SK-N-SH treated with all-trans-retinoic acid at 6 μM for 48 hours (cell line): ENCODE data around the gene SH3TC1.

Experiments used
- ATAC-seq: fragments of 200-7000 bp; cut with Tn5 transposase; 3 replicates; pipeline ENCODE4 v1.9.1; 2020; ENCODE audit warnings: mild to moderate bottlenecking, moderate library complexity
- BACH2 ChIP-seq: fragments of 250-450 bp; sonication (Bioruptor Pico); IDR thresholded peaks from 2 replicates; pipeline ENCODE4 v1.9.0; 2021; ENCODE audit warnings: mild to moderate bottlenecking, borderline replicate concordance
- CREB5 ChIP-seq: fragments of 250-450 bp; sonication (Bioruptor Pico); IDR thresholded peaks from 2 replicates; pipeline ENCODE4 v1.5.1; 2020; ENCODE audit warnings: low read depth, mild to moderate bottlenecking, moderate library complexity
- CSDC2 ChIP-seq: fragments of 250-450 bp; sonication (Bioruptor Pico); IDR thresholded peaks from 2 replicates; pipeline ENCODE4 v1.5.0; 2020; ENCODE audit warnings: mild to moderate bottlenecking, moderate library complexity
- CSRNP3 ChIP-seq: fragments of 250-450 bp; sonication (Bioruptor Pico); IDR thresholded peaks from 2 replicates; pipeline ENCODE4 v1.5.1; 2021; ENCODE audit warnings: mild to moderate bottlenecking, moderate library complexity
- ESRRG ChIP-seq: fragments of 250-450 bp; sonication (Bioruptor Pico); IDR thresholded peaks from 2 replicates; pipeline ENCODE4 v1.6.1; 2021; ENCODE audit warnings: mild to moderate bottlenecking
- ISL1 ChIP-seq: fragments of 250-450 bp; sonication (Bioruptor Pico); IDR thresholded peaks from 2 replicates; pipeline ENCODE4 v2.1.2; 2022; ENCODE audit warnings: mild to moderate bottlenecking, moderate library complexity
- OSR1 ChIP-seq: fragments of 250-450 bp; sonication (Bioruptor Pico); IDR thresholded peaks from 2 replicates; pipeline ENCODE4 v1.8.0; 2022; ENCODE audit warnings: moderate library complexity, mild to moderate bottlenecking, inconsistent platforms
- POU6F1 ChIP-seq: fragments of 250-450 bp; sonication (Bioruptor Pico); IDR thresholded peaks from 2 replicates; pipeline ENCODE4 v1.8.0; 2021; ENCODE audit warnings: low read depth, mild to moderate bottlenecking, moderate library complexity, borderline replicate concordance
- PPARA ChIP-seq: fragments of 250-450 bp; sonication (Bioruptor Pico); IDR thresholded peaks from 2 replicates; pipeline ENCODE4 v1.5.0; 2020; ENCODE audit warnings: mild to moderate bottlenecking, borderline replicate concordance
- RARB ChIP-seq: fragments of 250-450 bp; sonication (Bioruptor Pico); IDR thresholded peaks from 2 replicates; pipeline ENCODE4 v1.8.0; 2021; ENCODE audit warnings: mild to moderate bottlenecking, moderate library complexity
- SNAI2 ChIP-seq: fragments of 250-450 bp; sonication (Bioruptor Pico); IDR thresholded peaks from 2 replicates; pipeline ENCODE4 v1.5.0; 2020; ENCODE audit warnings: mild to moderate bottlenecking, moderate library complexity
- TCF4 ChIP-seq: fragments of 250-450 bp; sonication (Bioruptor Pico); IDR thresholded peaks from 2 replicates; pipeline ENCODE4 v1.8.0; 2021; ENCODE audit warnings: mild to moderate bottlenecking, moderate library complexity, borderline replicate concordance
- TOX ChIP-seq: fragments of 250-450 bp; sonication (Bioruptor Pico); IDR thresholded peaks from 2 replicates; pipeline ENCODE4 v1.8.0; 2021; ENCODE audit warnings: mild to moderate bottlenecking, moderate library complexity, borderline replicate concordance
- TSHZ2 ChIP-seq: fragments of 250-450 bp; sonication (Bioruptor Pico); IDR thresholded peaks from 2 replicates; pipeline ENCODE4 v1.5.0; 2020; ENCODE audit warnings: mild to moderate bottlenecking, moderate library complexity
- ZC3H10 ChIP-seq: fragments of 250-450 bp; sonication (Bioruptor Pico); IDR thresholded peaks from 2 replicates; pipeline ENCODE4 v1.5.1; 2021; ENCODE audit warnings: mild to moderate bottlenecking, moderate library complexity
- ZFP30 ChIP-seq: fragments of 450-650 bp; formaldehyde crosslinking; IDR thresholded peaks from 2 replicates; pipeline ENCODE4 v1.5.0; 2022; ENCODE audit warnings: mild to moderate bottlenecking, moderate library complexity
- ZNF565 ChIP-seq: fragments of 450-650 bp; formaldehyde crosslinking; conservative IDR thresholded peaks from 2 replicates; pipeline ENCODE4 v1.5.0; 2020; ENCODE audit warnings: low read depth, mild to moderate bottlenecking, moderate library complexity
- ZNF70 ChIP-seq: fragments of 450-650 bp; formaldehyde crosslinking; IDR thresholded peaks from 2 replicates; pipeline ENCODE4 v1.5.0; 2020; ENCODE audit warnings: mild to moderate bottlenecking, moderate library complexity
- ZNF8 ChIP-seq: fragments of 450-650 bp; formaldehyde crosslinking; IDR thresholded peaks from 2 replicates; pipeline ENCODE4 v1.5.0; 2020; ENCODE audit warnings: mild to moderate bottlenecking, moderate library complexity

SH3TC1 gene

GRCh38 chr4:8286719-8287342 lies 87.7 kb downstream of the SH3TC1 start:
- ATAC-seq = no peak

GRCh38 chr4:8287343-8288280 lies 88.5 kb downstream of the SH3TC1 start:
- no peak for TF ChIP-seq ZNF565 (CRISPR knock-in tag)
- no peak for TF ChIP-seq TOX (CRISPR knock-in tag)
- TF ChIP-seq ISL1 (CRISPR knock-in tag) = no peak
- no peak for TF ChIP-seq POU6F1 (CRISPR knock-in tag)
- TF ChIP-seq PPARA = no peak
- TF ChIP-seq RARB (CRISPR knock-in tag) = no peak
- no peak for TF ChIP-seq ZNF8 (CRISPR knock-in tag)
- no peak for ATAC-seq

More at GRCh38 chr4:8286719-8287342, 87.7 kb downstream of the SH3TC1 start:
- TF ChIP-seq ESRRG (CRISPR knock-in tag) (no peak), CSRNP3 (no peak), ZNF565 (CRISPR knock-in tag) (no peak), ZFP30 (no peak), OSR1 (CRISPR knock-in tag) (no peak), ZC3H10 (CRISPR knock-in tag) (no peak), POU6F1 (CRISPR knock-in tag) (no peak), ZNF70 (CRISPR knock-in tag) (no peak)

- ATAC-seq = no peak
- no peak for TF ChIP-seq SNAI2 (CRISPR knock-in tag)
- no peak for TF ChIP-seq ZC3H10 (CRISPR knock-in tag)
- TF ChIP-seq CSRNP3 = no peak
- no peak for TF ChIP-seq CSDC2 (CRISPR knock-in tag)
- no peak for TF ChIP-seq BACH2
- TF ChIP-seq ZNF8 (CRISPR knock-in tag) = no peak
- no peak for TF ChIP-seq TSHZ2
- no peak for TF ChIP-seq PPARA
- no peak for TF ChIP-seq TCF4
- no peak for TF ChIP-seq CREB5
Observed at GRCh38 chr4:8289151-8289750, 90.2 kb downstream of the SH3TC1 start.
